ENCODE data around the gene PVR. TPM values are rescaled to one million over a fixed set of nuclear protein-coding genes. Genes with fewer than 3 reads are reported as not detected.

PVR gene
- total RNA-seq, 1 experiment from 2014 or later = 47.7 TPM

GRCh38 chr19:44614313-44614712, 29.4 kb upstream of the PVR start:
- in situ Hi-C loops (cut with HindIII; ENCODE audit: low pct_unique_long_range_greater_than_20kb, low sequenced_read_pairs) = no loop called here
- intact Hi-C loops (cut with micrococcal nuclease; ENCODE audit: unreplicated experiment) = no loop called here
- BruUV-seq (replicated peaks) = no TSS peak
- Histone ChIP-seq H3K9me3 (ENCODE audit: control insufficient read depth, insufficient read depth, low read depth, low read length) (no peaks in the 10 kb centered on the region), H3K27me3 (ENCODE audit: control insufficient read depth, insufficient read depth, low read length) (no peaks in the 10 kb centered on the region), H3K4me3 (ENCODE audit: low read depth in 2 of 2, low read length in 2 of 2) (no peak overlapping the region), H3K27ac (ENCODE audit: low read length) (no peak overlapping the region), H3K4me1 (ENCODE audit: control insufficient read depth, insufficient read depth, low read length) (no peaks in the 10 kb centered on the region), H3K36me3 (ENCODE audit: control insufficient read depth, insufficient read depth, low read length) (no peaks in the 10 kb centered on the region)
- POLR2A ChIA-PET = no interaction called here
- TF ChIP-seq SIN3A (IDR thresholded peaks at IDR 0.05; ENCODE audit: borderline replicate concordance, insufficient read depth, low read depth, low read length) (no peak), TCF7L2 (IDR thresholded peaks at IDR 0.05; ENCODE audit: low read depth, low read length) (no peak), POLR2AphosphoS5 (IDR thresholded peaks at IDR 0.05; ENCODE audit: low read depth, low read length) (no peak), REST (IDR thresholded peaks at IDR 0.05; ENCODE audit: insufficient read depth in 1 of 2, low read depth in 2 of 2, low read length in 1 of 2) (no peak)
- TF ChIP-seq, protein P1, sequence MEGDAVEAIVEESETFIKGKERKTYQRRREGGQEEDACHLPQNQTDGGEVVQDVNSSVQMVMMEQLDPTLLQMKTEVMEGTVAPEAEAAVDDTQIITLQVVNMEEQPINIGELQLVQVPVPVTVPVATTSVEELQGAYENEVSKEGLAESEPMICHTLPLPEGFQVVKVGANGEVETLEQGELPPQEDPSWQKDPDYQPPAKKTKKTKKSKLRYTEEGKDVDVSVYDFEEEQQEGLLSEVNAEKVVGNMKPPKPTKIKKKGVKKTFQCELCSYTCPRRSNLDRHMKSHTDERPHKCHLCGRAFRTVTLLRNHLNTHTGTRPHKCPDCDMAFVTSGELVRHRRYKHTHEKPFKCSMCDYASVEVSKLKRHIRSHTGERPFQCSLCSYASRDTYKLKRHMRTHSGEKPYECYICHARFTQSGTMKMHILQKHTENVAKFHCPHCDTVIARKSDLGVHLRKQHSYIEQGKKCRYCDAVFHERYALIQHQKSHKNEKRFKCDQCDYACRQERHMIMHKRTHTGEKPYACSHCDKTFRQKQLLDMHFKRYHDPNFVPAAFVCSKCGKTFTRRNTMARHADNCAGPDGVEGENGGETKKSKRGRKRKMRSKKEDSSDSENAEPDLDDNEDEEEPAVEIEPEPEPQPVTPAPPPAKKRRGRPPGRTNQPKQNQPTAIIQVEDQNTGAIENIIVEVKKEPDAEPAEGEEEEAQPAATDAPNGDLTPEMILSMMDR (IDR thresholded peaks at IDR 0.05) = no peak
- ATAC-seq (no peak), DNase-seq (ENCODE audit: low read depth, low spot score) (no peak)
- CTCF ChIA-PET = no interaction called here

GRCh38 chr19:44615863-44616247, 27.9 kb upstream of the PVR start:
- in situ Hi-C loops (cut with HindIII; ENCODE audit: low pct_unique_long_range_greater_than_20kb, low sequenced_read_pairs) (no loop called here), intact Hi-C loops (cut with micrococcal nuclease; ENCODE audit: unreplicated experiment) (no loop called here)
- BruUV-seq (replicated peaks) = no TSS peak
- H3K27me3 ChIP-seq (ENCODE audit: control insufficient read depth, insufficient read depth, low read length) = no peaks in the 10 kb centered on the region
- POLR2A ChIA-PET = interaction anchor here (0.7 kb wide), 1 partner anchor 584 kb away, joined by 7 read pairs; no protein-coding TSS in a partner anchor
- ATAC-seq = no peak
- H3K36me3 ChIP-seq (ENCODE audit: control insufficient read depth, insufficient read depth, low read length) = no peaks in the 10 kb centered on the region
- DNase-seq (ENCODE audit: low read depth, low spot score) = no peak
- no peak for TF ChIP-seq SIN3A (IDR thresholded peaks at IDR 0.05; ENCODE audit: borderline replicate concordance, insufficient read depth, low read depth, low read length)
- no peak for TF ChIP-seq REST (IDR thresholded peaks at IDR 0.05; ENCODE audit: insufficient read depth in 1 of 2, low read depth in 2 of 2, low read length in 1 of 2)
- TF ChIP-seq POLR2AphosphoS5 (IDR thresholded peaks at IDR 0.05; ENCODE audit: low read depth, low read length) = no peak
- no peak for TF ChIP-seq TCF7L2 (IDR thresholded peaks at IDR 0.05; ENCODE audit: low read depth, low read length)
- TF ChIP-seq, protein P1 (IDR thresholded peaks at IDR 0.05) = no peak
- CTCF ChIA-PET = no interaction called here
- H3K4me1 ChIP-seq (ENCODE audit: control insufficient read depth, insufficient read depth, low read length) = no peaks in the 10 kb centered on the region
- no peaks in the 10 kb centered on the region for H3K9me3 ChIP-seq (ENCODE audit: control insufficient read depth, insufficient read depth, low read depth, low read length)
- no peak overlapping the region for H3K4me3 ChIP-seq (ENCODE audit: low read depth in 2 of 2, low read length in 2 of 2)
- no peak overlapping the region for H3K27ac ChIP-seq (ENCODE audit: low read length)

Measured in Panc1 (cell line).